Epithelial cell of proximal tubule (primary cell): ENCODE data around the gene ARAP2. TPM values are rescaled to one million over a fixed set of nuclear protein-coding genes. Genes with fewer than 3 reads are reported as not detected.

Source experiments
- DNase-seq: peaks from one replicate; pipeline ENCODE4 v3.0.0-alpha.2; 2011; ENCODE audit warnings: low read depth
- H3K4me3 ChIP-seq: 2 replicates; pipeline ENCODE4 v1.5.1; 2011; ENCODE audit warnings: low read depth, mild to moderate bottlenecking, low read length
- total RNA-seq: library from RNA; depleted of rRNA; stranded (reverse); fragments of >200 nt; gene quantifications from 2 replicates; pipeline ENCODE4 v1.2.3, GENCODE V29; 2015
- TF ChIP-seq, protein P1 (sequence below): conservative IDR thresholded peaks from 2 replicates; pipeline ENCODE4 v1.5.1; 2012; ENCODE audit warnings: low read depth, mild to moderate bottlenecking, low read length

Gene ARAP2
- total RNA-seq, 1 donor from 2014 or later: 10.1 TPM

DNA sequence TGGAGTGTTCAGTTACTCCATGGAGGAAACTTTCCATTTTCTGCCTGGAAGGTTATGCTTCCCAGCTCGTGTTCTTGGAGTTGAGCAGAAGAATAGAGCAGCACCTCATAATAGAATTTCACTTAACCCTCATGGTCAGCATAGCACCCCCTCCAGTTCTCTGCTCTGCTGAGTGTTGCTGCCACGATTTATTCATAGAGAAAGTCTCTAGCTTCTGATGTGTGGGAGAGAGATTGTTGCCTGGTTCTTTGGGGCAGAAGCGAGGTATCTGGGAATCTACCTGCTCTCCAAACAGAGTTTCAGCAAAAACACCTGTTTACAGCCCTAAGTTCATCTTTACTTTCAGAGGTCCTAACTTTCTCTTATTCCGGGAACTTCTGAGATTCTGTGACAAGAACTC is 33.2 kb upstream of the ARAP2 start:
- DNase-seq: no peak
- H3K4me3 ChIP-seq: no peak overlapping the region
- TF ChIP-seq, protein P1, sequence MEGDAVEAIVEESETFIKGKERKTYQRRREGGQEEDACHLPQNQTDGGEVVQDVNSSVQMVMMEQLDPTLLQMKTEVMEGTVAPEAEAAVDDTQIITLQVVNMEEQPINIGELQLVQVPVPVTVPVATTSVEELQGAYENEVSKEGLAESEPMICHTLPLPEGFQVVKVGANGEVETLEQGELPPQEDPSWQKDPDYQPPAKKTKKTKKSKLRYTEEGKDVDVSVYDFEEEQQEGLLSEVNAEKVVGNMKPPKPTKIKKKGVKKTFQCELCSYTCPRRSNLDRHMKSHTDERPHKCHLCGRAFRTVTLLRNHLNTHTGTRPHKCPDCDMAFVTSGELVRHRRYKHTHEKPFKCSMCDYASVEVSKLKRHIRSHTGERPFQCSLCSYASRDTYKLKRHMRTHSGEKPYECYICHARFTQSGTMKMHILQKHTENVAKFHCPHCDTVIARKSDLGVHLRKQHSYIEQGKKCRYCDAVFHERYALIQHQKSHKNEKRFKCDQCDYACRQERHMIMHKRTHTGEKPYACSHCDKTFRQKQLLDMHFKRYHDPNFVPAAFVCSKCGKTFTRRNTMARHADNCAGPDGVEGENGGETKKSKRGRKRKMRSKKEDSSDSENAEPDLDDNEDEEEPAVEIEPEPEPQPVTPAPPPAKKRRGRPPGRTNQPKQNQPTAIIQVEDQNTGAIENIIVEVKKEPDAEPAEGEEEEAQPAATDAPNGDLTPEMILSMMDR: no peak

GRCh38 chr4:36274158-36274557 is 29.8 kb upstream of the ARAP2 start:
- TF ChIP-seq, protein P1: no peak
- H3K4me3 ChIP-seq: no peak overlapping the region
- no peak for DNase-seq

DNA sequence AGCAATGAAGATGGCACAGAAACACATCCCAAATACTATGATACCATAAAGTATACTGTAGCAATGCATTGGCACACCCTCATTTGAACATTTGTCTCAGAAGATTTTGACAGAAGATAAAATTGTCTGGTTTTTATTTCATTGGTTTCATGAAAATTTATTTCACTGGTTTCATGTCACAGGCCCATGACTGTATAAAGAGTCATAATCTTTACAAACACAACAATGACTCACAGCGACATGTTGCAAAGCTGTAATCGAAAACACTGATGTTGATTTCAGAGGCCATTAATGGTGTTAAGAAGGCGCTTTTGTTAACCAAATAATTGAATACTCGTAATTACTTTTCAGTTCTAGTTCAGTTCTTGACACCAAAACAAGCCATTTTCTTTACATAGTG is 29.0 kb upstream of the ARAP2 start:
- no peak overlapping the region for H3K4me3 ChIP-seq
- no peak for DNase-seq
- TF ChIP-seq, protein P1: no peak

- no peak overlapping the region for H3K4me3 ChIP-seq
- TF ChIP-seq, protein P1: no peak
- no peak for DNase-seq
Observed at GRCh38 chr4:36269533-36270173, 25.3 kb upstream of the ARAP2 start.

DNA sequence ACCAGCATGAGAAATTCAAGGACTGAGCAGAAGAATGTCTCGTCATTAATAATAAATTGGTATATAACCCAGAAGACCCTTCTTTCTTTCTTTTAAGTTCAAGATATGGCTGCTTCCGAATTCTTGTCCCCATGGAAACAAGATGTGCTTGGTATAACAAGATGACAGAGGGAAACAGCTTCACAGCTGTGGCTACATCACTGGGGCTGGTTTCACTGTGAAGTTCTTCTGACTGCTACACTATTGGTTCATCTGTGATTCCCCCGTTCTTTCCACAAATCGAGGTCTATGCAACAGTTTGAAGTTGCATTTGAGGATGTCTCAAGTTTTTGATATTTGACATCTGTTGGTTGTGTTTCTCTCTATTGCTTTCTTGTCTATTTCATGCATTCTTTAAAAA is 24.8 kb upstream of the ARAP2 start:
- H3K4me3 ChIP-seq: no peak overlapping the region
- TF ChIP-seq, protein P1: no peak
- DNase-seq: no peak

GRCh38 chr4:36267486-36268268 is 23.4 kb upstream of the ARAP2 start:
- H3K4me3 ChIP-seq: no peak overlapping the region
- no peak for DNase-seq
- TF ChIP-seq, protein P1: no peak
